ENCODE data around the gene HTR3D. TPM values are rescaled to one million over a fixed set of nuclear protein-coding genes. Genes with fewer than 3 reads are reported as not detected.
"Not testable (repeated sequence)": the region's sequence is repeated elsewhere in the genome, so short reads cannot be mapped to it uniquely, and the experiment has no call there.

Gene HTR3D
- total and polyA plus RNA-seq, 4 donors, result not detected

- Histone ChIP-seq H3K27me3 (ENCODE audit: control insufficient read depth, insufficient read depth, low read length) (no peaks in the 10 kb centered on the region), H3K9me3 (ENCODE audit: control insufficient read depth, insufficient read depth, low read length) (no peaks in the 10 kb centered on the region), H3K27ac (ENCODE audit: low read depth, low read length) (no peak overlapping the region), H3K36me3 (ENCODE audit: control insufficient read depth, insufficient read depth, low read length) (no peaks in the 10 kb centered on the region), H3K4me1 (ENCODE audit: control insufficient read depth, insufficient read depth, low read length) (no peaks in the 10 kb centered on the region), H3K4me3 (ENCODE audit: low read depth, low read length) (no peak overlapping the region)
- no peak for DNase-seq (ENCODE audit: low read depth in 4 of 6, low spot score in 6 of 6)
These were observed 31.1 kb downstream of the HTR3D start for GRCh38 chr3:184062637-184063036.

DNA sequence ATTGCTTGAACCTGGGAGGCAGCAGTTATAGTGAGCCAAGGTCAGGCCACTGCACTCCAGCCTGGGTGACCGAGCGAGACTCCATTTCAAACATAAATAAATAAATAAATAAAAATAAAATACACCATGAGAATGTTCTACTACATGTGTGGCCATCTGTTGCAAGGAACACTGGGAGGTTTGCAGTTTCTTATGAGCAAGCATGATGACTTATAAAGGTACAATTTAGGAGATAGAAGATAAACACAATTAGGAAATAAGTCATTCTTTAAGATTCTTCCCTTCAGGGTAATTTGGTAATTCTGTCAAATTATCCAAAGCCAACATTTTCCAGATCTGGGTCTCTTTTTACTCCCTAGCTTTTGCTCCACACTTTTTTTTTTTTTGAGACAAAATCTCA is 34.7 kb downstream of the HTR3D start:
- no CpG with 5 or more reads among the region's 2 CpGs for WGBS (ENCODE audit: insufficient coverage)
- no peak overlapping the region for H3K4me3 ChIP-seq (ENCODE audit: low read depth, low read length)
- no peaks in the 10 kb centered on the region for H3K9me3 ChIP-seq (ENCODE audit: control insufficient read depth, insufficient read depth, low read length)
- no peaks in the 10 kb centered on the region for H3K4me1 ChIP-seq (ENCODE audit: control insufficient read depth, insufficient read depth, low read length)
- DNase-seq (ENCODE audit: low read depth in 4 of 6, low spot score in 6 of 6), result no peak
- no peaks in the 10 kb centered on the region for H3K36me3 ChIP-seq (ENCODE audit: control insufficient read depth, insufficient read depth, low read length)
- no peak overlapping the region for H3K27ac ChIP-seq (ENCODE audit: low read depth, low read length)
- H3K27me3 ChIP-seq (ENCODE audit: control insufficient read depth, insufficient read depth, low read length), result no peaks in the 10 kb centered on the region

- 80% methylated on average over 3 of the region's 6 CpGs for WGBS (ENCODE audit: insufficient coverage)
These were observed 36.1 kb downstream of the HTR3D start for GRCh38 chr3:184067573-184068055.

DNA sequence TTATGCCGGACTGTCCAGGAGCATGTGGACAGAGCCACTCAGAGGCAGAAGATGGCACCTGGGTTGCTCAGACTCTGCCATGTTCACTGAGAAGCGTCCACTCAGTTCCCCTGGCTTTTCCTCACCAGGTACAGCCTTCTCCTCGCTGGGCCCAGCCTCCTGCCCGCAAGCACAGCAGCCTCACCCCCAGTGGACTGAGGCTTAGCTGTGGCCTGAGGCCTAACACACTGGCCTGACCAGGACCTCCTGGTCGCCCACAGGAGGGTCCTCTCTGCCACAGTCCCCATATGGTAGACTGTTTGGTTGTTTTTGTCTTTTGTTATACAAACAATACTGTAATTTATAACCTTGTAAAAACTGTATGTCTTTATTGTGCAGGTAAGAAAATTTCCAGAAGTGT is 36.8 kb downstream of the HTR3D start:
- WGBS (ENCODE audit: insufficient coverage), result 95% methylated on average over 4 of the region's 5 CpGs
- Histone ChIP-seq H3K27me3 (ENCODE audit: control insufficient read depth, insufficient read depth, low read length) (no peaks in the 10 kb centered on the region), H3K9me3 (ENCODE audit: control insufficient read depth, insufficient read depth, low read length) (no peaks in the 10 kb centered on the region), H3K27ac (ENCODE audit: low read depth, low read length) (no peak overlapping the region), H3K4me1 (ENCODE audit: control insufficient read depth, insufficient read depth, low read length) (no peaks in the 10 kb centered on the region), H3K4me3 (ENCODE audit: low read depth, low read length) (no peak overlapping the region), H3K36me3 (ENCODE audit: control insufficient read depth, insufficient read depth, low read length) (no peaks in the 10 kb centered on the region)
- no peak for DNase-seq (ENCODE audit: low read depth in 4 of 6, low spot score in 6 of 6)

More at GRCh38 chr3:184067573-184068055, 36.1 kb downstream of the HTR3D start:
- Histone ChIP-seq H3K9me3 (ENCODE audit: control insufficient read depth, insufficient read depth, low read length) (no peaks in the 10 kb centered on the region), H3K27ac (ENCODE audit: low read depth, low read length) (no peak overlapping the region), H3K27me3 (ENCODE audit: control insufficient read depth, insufficient read depth, low read length) (no peaks in the 10 kb centered on the region), H3K4me3 (ENCODE audit: low read depth, low read length) (no peak overlapping the region), H3K4me1 (ENCODE audit: control insufficient read depth, insufficient read depth, low read length) (no peaks in the 10 kb centered on the region), H3K36me3 (ENCODE audit: control insufficient read depth, insufficient read depth, low read length) (no peaks in the 10 kb centered on the region)
- DNase-seq (ENCODE audit: low read depth in 4 of 6, low spot score in 6 of 6), result no peak

- H3K4me3 ChIP-seq (ENCODE audit: low read depth, low read length); H3K27me3 ChIP-seq (ENCODE audit: control insufficient read depth, insufficient read depth, low read length); H3K4me1 ChIP-seq (ENCODE audit: control insufficient read depth, insufficient read depth, low read length); H3K36me3 ChIP-seq (ENCODE audit: control insufficient read depth, insufficient read depth, low read length); DNase-seq (ENCODE audit: low read depth in 4 of 6, low spot score in 6 of 6); H3K9me3 ChIP-seq (ENCODE audit: control insufficient read depth, insufficient read depth, low read length); H3K27ac ChIP-seq (ENCODE audit: low read depth, low read length): not testable (repeated sequence)
- 100% methylated on average over 4 of the region's 7 CpGs for WGBS (ENCODE audit: insufficient coverage)
These were observed 39.6 kb downstream of the HTR3D start for GRCh38 chr3:184071142-184071541.

- Histone ChIP-seq H3K27ac (ENCODE audit: low read depth, low read length) (no peak overlapping the region), H3K4me3 (ENCODE audit: low read depth, low read length) (no peak overlapping the region), H3K36me3 (ENCODE audit: control insufficient read depth, insufficient read depth, low read length) (no peaks in the 10 kb centered on the region), H3K9me3 (ENCODE audit: control insufficient read depth, insufficient read depth, low read length) (no peaks in the 10 kb centered on the region), H3K27me3 (ENCODE audit: control insufficient read depth, insufficient read depth, low read length) (no peaks in the 10 kb centered on the region), H3K4me1 (ENCODE audit: control insufficient read depth, insufficient read depth, low read length) (no peaks in the 10 kb centered on the region)
- WGBS (ENCODE audit: insufficient coverage), result 79% methylated on average over 2 of the region's 4 CpGs
- DNase-seq (ENCODE audit: low read depth in 4 of 6, low spot score in 6 of 6), result no peak
These were observed 42.1 kb downstream of the HTR3D start for GRCh38 chr3:184073621-184074020.

- H3K36me3 ChIP-seq (ENCODE audit: control insufficient read depth, insufficient read depth, low read length), result no peaks in the 10 kb centered on the region
- no peaks in the 10 kb centered on the region for H3K27me3 ChIP-seq (ENCODE audit: control insufficient read depth, insufficient read depth, low read length)
- DNase-seq (ENCODE audit: low read depth in 4 of 6, low spot score in 6 of 6), result no peak
- H3K4me3 ChIP-seq (ENCODE audit: low read depth, low read length), result no peak overlapping the region
- WGBS (ENCODE audit: insufficient coverage), result 84% methylated on average over 3 of the region's 6 CpGs
- H3K27ac ChIP-seq (ENCODE audit: low read depth, low read length), result no peak overlapping the region
- no peaks in the 10 kb centered on the region for H3K4me1 ChIP-seq (ENCODE audit: control insufficient read depth, insufficient read depth, low read length)
- no peaks in the 10 kb centered on the region for H3K9me3 ChIP-seq (ENCODE audit: control insufficient read depth, insufficient read depth, low read length)
These were observed 44.4 kb downstream of the HTR3D start for GRCh38 chr3:184075901-184076300.

- Histone ChIP-seq H3K4me3 (ENCODE audit: low read depth, low read length) (no peak overlapping the region), H3K27ac (ENCODE audit: low read depth, low read length) (no peak overlapping the region), H3K27me3 (ENCODE audit: control insufficient read depth, insufficient read depth, low read length) (no peaks in the 10 kb centered on the region), H3K9me3 (ENCODE audit: control insufficient read depth, insufficient read depth, low read length) (no peaks in the 10 kb centered on the region), H3K36me3 (ENCODE audit: control insufficient read depth, insufficient read depth, low read length) (no peaks in the 10 kb centered on the region), H3K4me1 (ENCODE audit: control insufficient read depth, insufficient read depth, low read length) (no peaks in the 10 kb centered on the region)
- 57% methylated on average over 5 of the region's 5 CpGs for WGBS (ENCODE audit: insufficient coverage)
- DNase-seq (ENCODE audit: low read depth in 4 of 6, low spot score in 6 of 6), result no peak
These were observed 46.3 kb downstream of the HTR3D start for GRCh38 chr3:184077881-184078280.

- Histone ChIP-seq H3K36me3 (ENCODE audit: control insufficient read depth, insufficient read depth, low read length) (no peaks in the 10 kb centered on the region), H3K9me3 (ENCODE audit: control insufficient read depth, insufficient read depth, low read length) (no peaks in the 10 kb centered on the region), H3K27me3 (ENCODE audit: control insufficient read depth, insufficient read depth, low read length) (no peaks in the 10 kb centered on the region), H3K4me3 (ENCODE audit: low read depth, low read length) (no peak overlapping the region), H3K27ac (ENCODE audit: low read depth, low read length) (no peak overlapping the region), H3K4me1 (ENCODE audit: control insufficient read depth, insufficient read depth, low read length) (no peaks in the 10 kb centered on the region)
- DNase-seq (ENCODE audit: low read depth in 4 of 6, low spot score in 6 of 6), result no peak
- WGBS (ENCODE audit: insufficient coverage), result no CpG with 5 or more reads among the region's 3 CpGs
These were observed 47.3 kb downstream of the HTR3D start for GRCh38 chr3:184078851-184079250.

DNA sequence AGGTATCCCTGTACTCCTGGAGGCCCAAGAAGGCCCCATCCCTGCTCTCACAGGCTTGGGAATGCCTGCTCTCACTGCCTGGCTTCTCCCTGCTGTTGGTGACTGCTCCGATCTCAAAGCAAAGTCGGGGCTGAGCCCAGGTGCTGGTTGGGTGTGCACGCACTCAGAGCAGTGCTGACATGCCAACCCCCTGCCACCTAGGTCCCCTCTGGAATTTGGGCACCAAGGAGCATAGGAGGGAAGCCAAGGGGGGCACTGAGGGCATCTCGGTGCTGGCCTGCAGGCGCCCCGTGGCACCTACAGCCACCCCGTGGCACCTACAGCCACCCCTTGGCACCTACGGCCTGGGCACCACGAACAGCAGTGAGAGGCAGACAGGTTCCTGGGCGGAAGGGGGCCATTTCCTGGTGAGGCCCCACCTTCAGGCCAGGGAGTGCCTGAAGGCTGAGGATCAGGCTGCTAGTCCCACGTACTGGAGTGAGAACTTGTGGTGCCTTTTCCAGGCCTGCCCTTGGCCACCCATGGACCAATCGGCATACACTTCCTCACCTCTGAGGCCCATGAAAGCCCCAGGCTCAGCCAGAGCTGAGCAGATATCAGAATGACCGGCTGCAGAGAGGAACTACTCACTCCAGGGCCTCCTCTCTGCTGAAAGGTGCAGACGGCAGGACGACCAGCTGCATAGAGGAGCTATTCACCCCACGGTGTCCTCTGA is 49.7 kb downstream of the HTR3D start:
- H3K27ac ChIP-seq (ENCODE audit: low read depth, low read length), result no peak overlapping the region
- no peaks in the 10 kb centered on the region for H3K4me1 ChIP-seq (ENCODE audit: control insufficient read depth, insufficient read depth, low read length)
- no peak overlapping the region for H3K4me3 ChIP-seq (ENCODE audit: low read depth, low read length)
- H3K27me3 ChIP-seq (ENCODE audit: control insufficient read depth, insufficient read depth, low read length), result no peaks in the 10 kb centered on the region
- no peaks in the 10 kb centered on the region for H3K9me3 ChIP-seq (ENCODE audit: control insufficient read depth, insufficient read depth, low read length)
- no peak for DNase-seq (ENCODE audit: low read depth in 4 of 6, low spot score in 6 of 6)
- no peaks in the 10 kb centered on the region for H3K36me3 ChIP-seq (ENCODE audit: control insufficient read depth, insufficient read depth, low read length)
- WGBS (ENCODE audit: insufficient coverage), result 92% methylated on average over 16 of the region's 16 CpGs
